ENCODE data around the gene VSIG1.

VSIG1 gene

GRCh38 chrX:108064613-108065012, 19.7 kb downstream of the VSIG1 start:
- DNase-seq = no peak

DNA sequence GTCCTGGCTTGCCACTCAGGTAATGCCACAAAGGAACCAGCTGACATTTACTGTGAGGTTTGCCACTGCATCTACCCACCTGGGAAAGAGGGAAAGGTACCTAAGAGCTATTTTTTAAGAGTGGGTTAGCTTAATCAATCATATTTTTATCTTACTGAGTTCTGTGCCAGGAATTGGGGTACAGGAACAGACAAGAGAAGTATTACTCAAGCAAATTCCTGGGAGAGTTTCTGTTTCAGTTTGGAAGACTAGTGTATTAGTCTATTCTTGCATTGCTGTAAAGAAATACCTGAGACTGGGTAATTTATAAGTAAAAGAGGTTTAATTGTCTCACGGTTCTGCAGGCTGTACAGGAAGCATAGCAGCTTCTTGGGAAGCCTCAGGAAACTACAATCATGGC, 23.3 kb downstream of the VSIG1 start:
- no peak for DNase-seq

DNA sequence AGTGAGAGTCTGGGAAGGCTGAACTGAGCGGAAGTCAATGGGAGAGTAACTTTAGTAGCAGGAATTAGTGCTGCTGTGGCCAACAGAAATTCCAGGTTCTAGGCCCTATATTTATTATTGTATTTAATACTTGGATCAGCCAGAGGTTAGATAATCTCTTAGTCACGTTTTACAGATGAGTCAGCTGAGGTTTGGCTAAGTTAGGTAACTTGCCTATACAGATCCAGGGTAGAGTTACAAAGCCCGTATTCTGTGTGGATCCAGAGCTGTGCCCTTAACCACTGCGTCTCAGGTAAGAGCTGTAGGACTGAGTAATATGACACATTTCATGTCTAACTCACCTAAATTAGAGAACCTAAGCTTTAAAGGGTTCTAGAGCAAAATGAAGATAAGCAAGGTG, 26.0 kb downstream of the VSIG1 start:
- no peak for DNase-seq

DNA sequence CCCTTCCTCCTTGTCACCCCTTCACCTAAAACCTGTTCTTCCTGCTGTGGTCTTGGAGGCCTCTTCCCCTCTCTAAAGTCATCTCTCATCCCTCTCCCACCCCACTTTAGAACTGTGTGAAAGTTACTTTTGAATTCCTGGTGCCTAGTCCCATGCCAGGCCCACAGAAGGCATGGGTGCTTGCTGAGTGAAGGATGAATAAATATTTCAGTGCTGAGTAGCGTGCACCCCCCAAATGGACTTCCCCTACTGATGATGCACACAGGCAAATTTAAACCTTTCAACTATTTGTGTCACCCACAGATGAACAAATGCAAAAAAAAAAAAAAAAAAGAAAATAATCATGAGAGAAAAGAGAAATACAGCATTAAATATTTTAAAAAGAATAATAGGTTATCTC, 26.7 kb downstream of the VSIG1 start:
- DNase-seq = no peak

DNA sequence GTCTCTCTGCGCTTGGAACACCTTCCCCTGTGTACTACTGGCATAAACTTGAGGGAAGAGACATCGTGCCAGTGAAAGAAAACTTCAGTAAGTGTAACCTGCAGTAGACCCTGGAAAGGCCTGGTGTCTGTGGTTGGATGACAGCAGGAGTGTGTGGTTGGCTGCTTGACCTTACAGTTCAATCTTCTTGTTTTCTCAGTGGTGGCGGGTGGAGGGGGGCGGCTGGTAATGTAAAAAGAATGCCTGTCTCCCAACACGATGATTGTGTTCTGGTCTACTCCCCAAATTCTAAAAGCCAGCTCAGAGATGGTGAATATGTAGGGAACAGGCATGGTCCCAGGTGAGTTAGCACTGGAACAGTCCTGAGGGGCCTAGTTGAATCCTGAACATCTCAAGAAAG, 27.9 kb downstream of the VSIG1 start:
- no peak for DNase-seq

DNA sequence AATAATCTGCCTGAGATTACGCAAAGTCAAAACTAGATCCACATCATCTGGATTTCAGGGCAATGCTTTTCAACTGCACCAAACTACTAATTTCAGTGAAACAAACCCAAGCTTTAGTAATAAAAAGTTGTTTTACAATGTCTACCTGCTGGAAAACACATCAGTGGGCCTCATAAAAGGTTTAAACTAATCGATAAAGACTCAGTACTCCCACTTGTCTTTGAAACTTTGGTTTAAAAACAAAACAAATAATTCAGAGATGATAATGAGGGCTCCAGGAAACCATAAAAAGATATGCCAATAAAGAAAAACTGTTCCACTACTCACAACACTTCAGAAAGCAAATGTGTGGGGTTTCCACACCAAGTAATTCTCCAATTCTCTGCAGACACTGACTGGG, 36.2 kb downstream of the VSIG1 start:
- DNase-seq = no peak

DNA sequence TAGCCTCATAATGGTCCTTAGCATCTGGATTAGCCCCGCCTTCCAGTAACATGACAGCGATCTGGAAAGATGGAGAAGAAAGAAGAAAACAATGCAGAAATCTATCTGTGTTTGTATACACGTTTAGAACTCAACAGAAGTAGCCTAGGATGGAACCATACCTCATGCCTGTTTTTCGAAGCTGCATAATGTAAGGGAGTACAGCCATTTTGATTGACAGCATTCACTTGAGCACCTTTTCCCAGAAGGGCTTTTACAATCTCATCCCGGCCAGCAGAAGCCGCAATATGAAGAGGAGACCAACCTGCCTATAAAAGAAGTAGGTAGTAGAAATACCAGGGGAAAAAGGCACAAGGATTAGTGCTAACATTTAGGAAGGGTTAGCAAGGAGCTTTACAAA, 42.9 kb downstream of the VSIG1 start:
- no peak for DNase-seq

DNA sequence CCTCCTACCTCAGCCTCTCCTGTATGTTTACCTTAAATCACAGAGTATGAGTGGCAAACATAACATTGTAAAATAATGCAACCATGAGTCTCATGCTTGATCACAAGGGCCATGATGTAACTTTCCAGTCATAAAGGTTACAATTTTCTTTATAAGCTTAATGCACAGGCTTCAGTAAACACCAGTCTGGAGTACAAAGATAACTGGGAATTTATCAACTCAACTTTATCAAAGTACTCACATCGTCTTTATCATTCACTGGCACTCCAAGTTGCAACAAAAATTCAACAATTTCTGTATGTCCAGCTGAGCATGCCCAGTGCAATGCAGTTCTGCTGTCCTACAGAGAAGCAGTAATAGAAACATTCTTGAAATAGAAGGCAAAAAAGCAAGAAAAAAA, 43.6 kb downstream of the VSIG1 start:
- DNase-seq = no peak

GRCh38 chrX:108090491-108091263, 45.8 kb downstream of the VSIG1 start:
- DNase-seq = no peak

DNA sequence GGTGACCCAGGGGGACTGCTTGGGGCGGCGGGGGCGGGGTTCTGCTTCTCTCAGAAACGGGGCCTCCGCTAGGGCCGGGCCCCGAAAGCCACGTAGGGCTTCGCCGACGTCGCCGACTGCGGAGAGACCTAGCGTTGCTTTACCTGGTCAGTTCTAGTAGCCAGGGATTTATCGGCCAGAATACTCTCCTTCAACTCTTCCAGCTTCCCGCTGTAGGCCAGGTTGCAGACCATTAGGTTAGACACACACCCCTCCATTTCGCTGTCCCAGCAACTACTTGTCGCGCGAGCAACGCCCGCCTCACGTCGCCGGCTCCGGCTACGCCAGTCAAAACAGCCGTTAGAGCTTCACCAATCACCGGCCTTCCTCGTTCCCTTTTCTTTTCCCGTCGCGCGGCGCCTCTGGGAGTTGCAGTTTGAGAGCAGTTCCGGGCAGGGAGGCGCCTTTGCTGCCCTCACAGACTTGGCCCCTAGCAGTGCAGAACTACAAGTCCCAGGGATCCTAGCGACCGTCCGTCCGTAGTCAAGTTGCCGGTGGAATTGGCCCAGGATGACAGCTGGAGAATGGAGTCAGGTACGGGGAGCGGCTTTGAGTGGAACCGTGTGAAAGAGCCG, 46.5 kb downstream of the VSIG1 start, which contains the start of the genes ATG4A and PSMD10:
Gene ATG4A, plus strand, starts transcription at position 515 of the 614 bp plus-strand sequence. Its CDS starts 49 bp downstream, at position 564.
Gene PSMD10, minus strand, starts transcription at position 279 of the 614 bp plus-strand sequence. Its CDS starts 22 bp downstream, at position 257.
- DNase-seq = peak; percentile 78 to 89 (median 84)

- peak in 1 of 6 experiments; percentile 13 for DNase-seq
Observed at GRCh38 chrX:108091878-108092291, 47.0 kb downstream of the VSIG1 start.

DNA sequence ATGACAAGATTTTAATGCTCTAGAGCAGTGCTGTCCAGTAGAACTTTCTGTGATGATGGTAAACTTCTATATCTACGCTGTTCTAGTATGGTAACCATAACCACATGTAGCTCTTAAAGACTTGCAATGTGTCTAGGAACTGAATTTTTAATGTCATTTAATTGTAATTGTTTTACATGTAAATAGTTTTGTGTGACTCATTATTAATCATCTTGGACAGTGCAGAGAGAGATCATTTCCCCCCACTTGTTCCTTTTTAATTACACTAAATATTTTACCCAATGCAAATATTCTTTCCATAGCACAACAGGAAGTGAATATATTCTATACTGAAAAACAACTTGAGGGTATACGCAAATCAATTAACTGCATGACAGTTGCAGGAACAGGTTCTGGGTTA, 52.5 kb downstream of the VSIG1 start:
- DNase-seq = no peak

GRCh38 chrX:108105473-108105872, 60.6 kb downstream of the VSIG1 start:
- no peak for DNase-seq

DNA sequence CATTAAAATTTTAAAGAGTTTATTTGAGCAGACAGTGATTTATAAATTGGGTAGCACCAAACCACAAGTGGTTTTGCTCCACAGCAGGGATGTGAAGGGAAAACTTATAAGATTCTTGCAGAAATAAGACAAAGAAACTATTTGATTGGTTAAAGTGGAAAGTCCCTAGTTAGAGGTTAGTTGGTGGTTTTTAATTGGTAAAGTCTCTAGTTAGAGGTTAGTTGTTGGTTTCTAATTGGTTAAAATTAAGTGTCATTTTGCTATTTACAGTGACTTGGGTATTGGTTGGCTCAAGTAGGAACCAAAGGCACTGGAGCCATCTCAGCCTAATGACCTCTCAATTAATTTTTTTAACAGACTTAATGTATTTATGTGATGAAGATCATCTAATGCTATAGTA, 69.7 kb downstream of the VSIG1 start:
- no peak for DNase-seq

DNA sequence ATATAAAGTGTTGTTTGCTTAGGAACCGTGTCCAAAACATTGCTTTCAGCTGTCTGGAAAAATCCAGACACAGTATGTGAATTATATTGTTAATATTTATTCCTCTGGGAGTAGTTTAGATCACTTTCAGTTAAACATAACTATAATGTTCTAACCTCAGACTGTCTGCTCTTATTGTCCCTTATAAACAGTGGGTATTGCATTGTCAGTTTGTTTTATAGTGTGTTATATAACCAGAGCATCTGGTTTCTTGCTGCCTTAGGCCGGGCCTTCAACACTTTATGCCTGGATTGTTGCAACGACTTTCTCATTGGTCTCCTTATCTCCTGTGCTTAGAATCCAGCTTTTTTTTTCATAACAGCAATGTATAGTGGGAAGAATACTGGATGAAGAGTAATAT, 73.1 kb downstream of the VSIG1 start:
- DNase-seq = no peak

DNA sequence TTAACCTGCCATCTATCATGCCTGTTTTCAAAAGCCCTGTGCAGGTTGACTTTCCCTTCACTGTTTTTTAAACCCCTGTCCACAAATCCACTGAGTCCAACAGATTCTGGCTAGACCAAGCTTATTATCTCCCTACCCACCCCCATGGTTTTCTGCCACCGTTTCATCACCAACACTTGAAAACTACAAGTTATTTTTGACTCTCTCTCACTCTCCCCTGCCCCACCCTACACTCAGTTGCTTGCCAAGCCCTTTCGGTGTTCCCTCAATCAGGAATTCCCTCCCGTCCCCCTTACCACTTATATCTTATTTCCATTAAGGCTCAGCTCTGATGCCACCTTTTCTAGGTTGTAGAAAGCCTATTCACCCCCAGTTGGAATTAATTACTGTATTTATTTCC, 76.4 kb downstream of the VSIG1 start:
- DNase-seq = no peak

- DNase-seq = no peak
Observed at GRCh38 chrX:108122748-108123147, 77.9 kb downstream of the VSIG1 start.

DNA sequence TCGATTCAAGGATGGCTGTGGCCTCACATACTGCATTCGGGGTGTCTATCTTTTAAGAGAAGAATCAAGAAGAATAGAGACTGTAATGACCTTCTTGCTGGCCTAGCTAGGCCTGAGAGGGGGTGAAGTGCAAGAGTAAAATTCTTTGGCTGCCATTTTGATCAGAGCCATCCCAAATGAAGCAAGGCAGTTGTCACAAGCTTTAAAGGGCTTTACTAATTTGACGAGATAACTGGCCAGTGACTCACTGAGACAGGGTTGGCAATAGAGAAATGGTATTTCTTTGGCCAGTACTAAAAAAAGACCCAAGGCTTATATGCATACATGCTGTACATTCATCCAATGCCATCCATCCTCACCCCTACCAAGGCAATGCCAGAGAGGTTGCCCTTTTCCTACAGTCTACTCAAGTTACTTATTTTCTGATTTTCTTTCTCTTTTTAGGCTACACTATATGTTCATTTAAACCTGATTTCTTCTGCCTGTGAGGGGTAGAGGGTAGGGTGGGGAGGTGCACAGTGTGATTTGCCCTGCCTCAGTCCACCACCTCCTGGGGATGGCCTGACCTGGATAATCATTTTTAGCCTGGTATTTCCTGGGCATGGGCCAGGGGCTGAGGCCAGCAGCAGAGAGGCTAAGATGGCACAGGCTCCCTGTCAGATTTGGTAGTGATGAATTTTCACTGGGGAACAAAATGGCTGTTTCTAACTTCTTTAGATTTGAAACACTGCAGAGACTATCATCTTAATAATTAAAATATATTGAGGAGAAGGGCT, 78.9 kb downstream of the VSIG1 start:
- no peak for DNase-seq

DNA sequence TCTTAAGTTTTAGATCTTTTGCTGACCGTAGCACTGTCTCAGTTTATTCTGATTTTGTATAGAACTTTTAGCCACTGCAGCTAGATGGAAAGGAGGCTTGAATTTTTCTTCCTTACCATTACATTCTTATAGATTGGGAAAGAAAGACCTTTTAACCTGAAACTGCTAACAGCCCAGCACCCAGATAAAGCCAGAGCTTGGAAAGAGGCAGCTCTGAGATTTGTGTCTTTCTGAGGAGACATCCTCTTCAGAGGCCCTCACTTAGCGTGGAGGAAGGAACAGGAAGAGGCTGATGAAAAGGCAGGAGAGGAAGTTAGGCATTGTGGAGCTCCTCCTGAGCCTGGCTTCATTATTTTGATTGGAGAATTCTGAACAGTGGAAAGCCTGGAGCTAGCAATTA, 81.8 kb downstream of the VSIG1 start:
- DNase-seq = no peak

DNA sequence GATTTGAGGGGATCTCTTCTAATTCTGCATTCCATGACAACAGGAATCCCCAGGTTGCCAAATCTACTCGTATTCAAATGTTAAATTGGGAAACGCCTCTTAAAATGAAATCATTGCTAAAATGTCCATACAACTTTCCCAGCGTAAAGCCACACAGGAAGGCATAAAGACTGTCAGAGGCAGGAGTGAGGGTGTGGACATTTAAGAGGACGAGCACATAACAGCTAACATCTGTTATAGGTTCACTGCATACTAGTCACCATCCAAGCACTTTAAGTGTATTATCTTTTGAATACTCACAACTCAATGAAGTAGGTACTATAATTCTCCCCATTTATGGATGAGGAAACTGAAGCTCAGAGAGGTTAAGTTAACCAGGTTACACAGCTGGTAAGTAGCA, 82.3 kb downstream of the VSIG1 start:
- DNase-seq = no peak

All from stimulated activated naive CD4-positive, alpha-beta T cell (primary cell).